HCT116 (cell line): ENCODE results near the gene MN1. TPM values are rescaled to one million over a fixed set of nuclear protein-coding genes. Genes with fewer than 3 reads are reported as not detected.

Experiments
- ATAC-seq: fragments of 200-7000 bp; cut with Tn5 transposase; 2 replicates; pipeline ENCODE4 v1.9.1; 2020; ENCODE audit warnings: mild to moderate bottlenecking, moderate library complexity
- BruUV-seq: library from RNA; stranded (reverse); fragments of 400-500 nt; replicated peaks from 2 replicates; lab custom pipeline; 2021; lab: Mats Ljungman, UMichigan
- CTCF ChIA-PET: fragments of 300-600 bp; sonication (Branson Sonifier 250); formaldehyde crosslinking; loops from one replicate; lab custom pipeline; 2021; ENCODE audit warnings: antibody characterized with exemption; lab: Charles Lee
- POLR2A ChIA-PET: fragments of 300-600, 350-600 bp; sonication (Branson Sonifier 250); formaldehyde crosslinking; loops from one replicate; lab custom pipeline; 2021; ENCODE audit warnings: antibody characterized with exemption; lab: Charles Lee
- RAD21 ChIA-PET, 2 experiments: fragments of 300-600 bp; sonication (Branson Sonifier 250); formaldehyde crosslinking; loops; one replicate each; lab custom pipeline; 2023; ENCODE audit warnings: low total read pairs in 2 of 2; ENCODE audit not compliant: uncharacterized antibody in 2 of 2, unreplicated experiment in 2 of 2, low non-redundant PET in 1 of 2; lab: Charles Lee
- DNase-seq: peaks from one replicate; pipeline ENCODE4 v3.0.0-alpha.2; 2010; ENCODE audit warnings: low read depth, low spot score
- H2AFZ ChIP-seq: fragments of 200-600 bp; shearing (Covaris generic), sonication (generic); 2 replicates; pipeline ENCODE4 v1.6.1; 2017; ENCODE audit warnings: low read depth, mixed run types, mixed read lengths, antibody characterized with exemption, low read length; ENCODE audit not compliant: poor library complexity, severe bottlenecking
- H3K27ac ChIP-seq: 2 replicates; pipeline ENCODE4 v1.5.1; 2012; ENCODE audit warnings: low read depth, low read length
- H3K27me3 ChIP-seq: fragments of 200-600 bp; sonication (generic); 2 replicates; pipeline ENCODE4 v1.6.1; 2016; ENCODE audit warnings: mixed run types, low read length, mixed read lengths; ENCODE audit not compliant: insufficient read depth
- H3K36me3 ChIP-seq, 2 experiments: fragments of 200-500 bp in 1 of 2; fragments of 200-600 bp in 1 of 2; sonication (Bioruptor generic) in 1 of 2; sonication (generic) in 1 of 2; 2 replicates each; pipeline versions ENCODE4 v1.5.1 to v1.6.1; 2014 to 2016; ENCODE audit warnings: low read length in 2 of 2, inconsistent platforms in 1 of 2, mixed read lengths in 1 of 2, mixed run types in 1 of 2; ENCODE audit not compliant: insufficient read depth in 2 of 2, control insufficient read depth in 1 of 2
- H3K4me1 ChIP-seq, 2 experiments: fragments of 200-600 bp in 1 of 2; sonication (generic) in 1 of 2; 2 replicates each; pipeline versions ENCODE4 v1.5.1 to v1.6.1; 2012 to 2017; ENCODE audit warnings: low read length in 2 of 2, inconsistent platforms in 1 of 2, mild to moderate bottlenecking in 1 of 2, mixed read lengths in 1 of 2, mixed run types in 1 of 2, moderate library complexity in 1 of 2; ENCODE audit not compliant: insufficient read depth in 2 of 2, control insufficient read depth in 1 of 2
- H3K4me2 ChIP-seq: fragments of 200-600 bp; sonication (generic); 2 replicates; pipeline ENCODE4 v1.6.1; 2017; ENCODE audit warnings: mixed run types, low read length, mixed read lengths
- H3K4me3 ChIP-seq, 2 experiments: fragments of 200-600 bp in 1 of 2; sonication (generic) in 1 of 2; replicated peaks in 1 of 2; 2 replicates each; pipeline ENCODE4 v1.5.1; 2011 to 2016; ENCODE audit warnings: low read length in 2 of 2, control low read depth in 1 of 2, low read depth in 1 of 2, mild to moderate bottlenecking in 1 of 2, mixed read lengths in 1 of 2, mixed run types in 1 of 2
- H3K79me2 ChIP-seq: fragments of 200-600 bp; sonication (generic); 2 replicates; pipeline ENCODE4 v1.6.1; 2017; ENCODE audit warnings: mild to moderate bottlenecking, mixed run types, low read length, moderate library complexity, mixed read lengths; ENCODE audit not compliant: insufficient read depth
- H3K9ac ChIP-seq: fragments of 200-600 bp; sonication (generic); 2 replicates; pipeline ENCODE4 v1.6.1; 2016; ENCODE audit warnings: low read length, mixed read lengths
- H3K9me2 ChIP-seq: fragments of 200-600 bp; sonication (generic), shearing (Covaris generic); 2 replicates; pipeline ENCODE4 v1.6.1; 2017; ENCODE audit warnings: mixed run types, mild to moderate bottlenecking, moderate library complexity; ENCODE audit not compliant: insufficient read depth
- H3K9me3 ChIP-seq, 2 experiments: fragments of 200-500 bp in 1 of 2; fragments of 200-600 bp in 1 of 2; sonication (Bioruptor generic) in 1 of 2; sonication (generic) in 1 of 2; 2 replicates each; pipeline ENCODE4 v1.6.1; 2014 to 2017; ENCODE audit warnings: low read length in 2 of 2, mixed read lengths in 2 of 2, inconsistent platforms in 1 of 2, low read depth in 1 of 2, mild to moderate bottlenecking in 1 of 2, mixed run types in 1 of 2, moderate library complexity in 1 of 2; ENCODE audit not compliant: control insufficient read depth in 1 of 2, insufficient read depth in 1 of 2
- H4K20me1 ChIP-seq: fragments of 200-600 bp; sonication (generic), shearing (Covaris generic); 2 replicates; pipeline ENCODE4 v1.6.1; 2017; ENCODE audit warnings: mixed run types, mild to moderate bottlenecking, moderate library complexity; ENCODE audit not compliant: insufficient read depth
- intact Hi-C: fragments of 100-400 bp; cut with micrococcal nuclease; formaldehyde crosslinking; loops from 2 replicates; pipeline ENCODE4 v1.10.0; 2022
- total RNA-seq: library from RNA; stranded (reverse); gene quantifications from one replicate; pipeline ENCODE4 v1.2.1, GENCODE V29; 2021; ENCODE audit not compliant: unreplicated experiment
- TF ChIP-seq, protein P1 (sequence below): IDR thresholded peaks from 2 replicates; pipeline ENCODE4 v1.6.1; 2012; ENCODE audit warnings: low read depth

Gene MN1
- total RNA-seq, 1 experiment from 2014 or later, result 2.9 TPM

DNA sequence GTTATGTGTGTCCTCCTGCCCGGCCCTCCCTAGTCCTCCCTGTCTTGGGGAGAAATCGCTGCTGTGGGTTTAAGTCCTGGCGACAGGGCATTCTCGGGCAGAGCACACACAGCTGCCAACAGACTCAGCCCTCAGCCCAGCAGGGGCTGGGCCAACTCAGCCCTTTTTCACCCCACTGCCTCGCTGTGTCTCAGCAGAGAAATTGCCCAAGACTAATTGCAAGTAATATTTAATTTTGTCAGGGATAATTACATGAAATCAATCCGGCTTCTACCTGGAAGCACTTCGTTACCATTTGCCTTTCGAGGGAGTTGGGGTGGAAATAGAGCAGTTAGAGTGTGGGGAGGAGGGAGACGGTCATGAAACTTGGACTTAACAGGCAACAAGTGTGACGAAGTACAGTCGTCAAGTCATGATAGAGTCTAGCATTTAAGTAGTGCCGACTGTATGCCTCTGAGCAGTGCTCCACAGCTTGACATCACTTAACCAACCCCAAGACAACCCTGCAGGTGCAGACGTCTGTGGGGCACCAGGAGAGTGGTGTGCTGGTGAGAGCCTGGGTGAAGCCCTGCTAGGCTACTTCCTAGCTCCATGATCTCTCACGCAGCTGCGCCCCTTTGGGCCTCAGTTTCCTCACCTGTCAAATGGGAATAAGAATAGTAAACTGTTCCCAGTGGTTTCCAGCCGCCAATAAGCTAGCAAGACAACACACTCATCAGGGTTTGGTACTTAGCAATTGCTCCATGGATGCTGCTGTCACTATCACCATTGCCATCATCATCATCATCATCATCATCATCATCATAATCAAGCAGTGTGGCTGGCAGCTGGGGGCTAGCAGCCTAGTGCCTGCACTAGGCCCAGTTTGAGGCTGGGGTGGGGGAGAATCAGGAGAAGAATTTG is 29.2 kb downstream of the MN1 start:
- CTCF ChIA-PET, result no interaction called here
- intact Hi-C loops, result no loop called here
- no TSS peak for BruUV-seq

More for the DNA sequence above, 29.2 kb downstream of the MN1 start:
- TF ChIP-seq, protein P1, sequence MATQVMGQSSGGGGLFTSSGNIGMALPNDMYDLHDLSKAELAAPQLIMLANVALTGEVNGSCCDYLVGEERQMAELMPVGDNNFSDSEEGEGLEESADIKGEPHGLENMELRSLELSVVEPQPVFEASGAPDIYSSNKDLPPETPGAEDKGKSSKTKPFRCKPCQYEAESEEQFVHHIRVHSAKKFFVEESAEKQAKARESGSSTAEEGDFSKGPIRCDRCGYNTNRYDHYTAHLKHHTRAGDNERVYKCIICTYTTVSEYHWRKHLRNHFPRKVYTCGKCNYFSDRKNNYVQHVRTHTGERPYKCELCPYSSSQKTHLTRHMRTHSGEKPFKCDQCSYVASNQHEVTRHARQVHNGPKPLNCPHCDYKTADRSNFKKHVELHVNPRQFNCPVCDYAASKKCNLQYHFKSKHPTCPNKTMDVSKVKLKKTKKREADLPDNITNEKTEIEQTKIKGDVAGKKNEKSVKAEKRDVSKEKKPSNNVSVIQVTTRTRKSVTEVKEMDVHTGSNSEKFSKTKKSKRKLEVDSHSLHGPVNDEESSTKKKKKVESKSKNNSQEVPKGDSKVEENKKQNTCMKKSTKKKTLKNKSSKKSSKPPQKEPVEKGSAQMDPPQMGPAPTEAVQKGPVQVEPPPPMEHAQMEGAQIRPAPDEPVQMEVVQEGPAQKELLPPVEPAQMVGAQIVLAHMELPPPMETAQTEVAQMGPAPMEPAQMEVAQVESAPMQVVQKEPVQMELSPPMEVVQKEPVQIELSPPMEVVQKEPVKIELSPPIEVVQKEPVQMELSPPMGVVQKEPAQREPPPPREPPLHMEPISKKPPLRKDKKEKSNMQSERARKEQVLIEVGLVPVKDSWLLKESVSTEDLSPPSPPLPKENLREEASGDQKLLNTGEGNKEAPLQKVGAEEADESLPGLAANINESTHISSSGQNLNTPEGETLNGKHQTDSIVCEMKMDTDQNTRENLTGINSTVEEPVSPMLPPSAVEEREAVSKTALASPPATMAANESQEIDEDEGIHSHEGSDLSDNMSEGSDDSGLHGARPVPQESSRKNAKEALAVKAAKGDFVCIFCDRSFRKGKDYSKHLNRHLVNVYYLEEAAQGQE, result no peak
- no peak overlapping the region for H3K4me2 ChIP-seq
- DNase-seq (no peak), ATAC-seq (no peak)
- H3K27ac ChIP-seq, result no peak overlapping the region
- no peaks in the 10 kb centered on the region for H3K4me1 ChIP-seq
- ChIA-PET RAD21 (no interaction called here), POLR2A (no interaction called here)
- no peaks in the 10 kb centered on the region for H4K20me1 ChIP-seq
- no peaks in the 10 kb centered on the region for H3K9me2 ChIP-seq
- H2AFZ ChIP-seq, result no peak overlapping the region
- H3K36me3 ChIP-seq, result no peaks in the 10 kb centered on the region
- peaks cover 6% of the 10 kb centered on the region; the same call in 1 of the 2 replicates for H3K27me3 ChIP-seq
- H3K4me3 ChIP-seq, result no peak overlapping the region
- no peaks in the 10 kb centered on the region for H3K79me2 ChIP-seq
- H3K9ac ChIP-seq, result no peak overlapping the region
- no peaks in the 10 kb centered on the region for H3K9me3 ChIP-seq
